Tibial nerve (tissue), 4 donors: ENCODE data around the gene WDR3. TPM values are rescaled to one million over a fixed set of nuclear protein-coding genes. Genes with fewer than 3 reads are reported as not detected.

Experiments used
- DNase-seq, 2 donors: peaks; one replicate each; pipeline ENCODE4 v3.0.0-alpha.2; 2019; ENCODE audit warnings: low spot score in 2 of 2
- H3K27ac ChIP-seq, 4 donors: fragments of 200-600 bp; sonication (generic) in 3 of 4; one replicate each; pipeline ENCODE4 v1.5.1; 2017 to 2019; ENCODE audit warnings: mild to moderate bottlenecking in 1 of 4
- H3K27me3 ChIP-seq, 2 donors: fragments of 200-600 bp; sonication (generic) in 1 of 2; one replicate each; pipeline versions ENCODE4 v1.5.1 to v1.6.0; 2017 to 2019
- H3K36me3 ChIP-seq, 3 donors: fragments of 200-600 bp; sonication (generic); one replicate each; pipeline ENCODE4 v1.5.1; 2018 to 2019
- H3K4me1 ChIP-seq, 4 donors: fragments of 200-600 bp; sonication (generic) in 3 of 4; one replicate each; pipeline ENCODE4 v1.5.1; 2017 to 2019
- H3K4me3 ChIP-seq, 4 donors: fragments of 200-600 bp; sonication (generic) in 3 of 4; one replicate each; pipeline ENCODE4 v1.5.1; 2017 to 2019; ENCODE audit warnings: mild to moderate bottlenecking in 1 of 4, moderate library complexity in 1 of 4
- H3K9me3 ChIP-seq, 4 donors: fragments of 200-600 bp; sonication (generic) in 3 of 4; one replicate each; pipeline ENCODE4 v1.5.1; 2017 to 2019
- CTCF ChIP-seq, 5 experiments: fragments of 200-600 bp in 3 of 5; fragments of 450-650 bp in 2 of 5; sonication (generic) in 3 of 5; IDR thresholded peaks; one replicate each; pipeline ENCODE4 v1.5.1; 2016 to 2019; ENCODE audit warnings: antibody characterized with exemption in 5 of 5, mild to moderate bottlenecking in 3 of 5, moderate library complexity in 2 of 5
- EP300 ChIP-seq, 2 donors: sonication (generic); formaldehyde crosslinking; IDR thresholded peaks; one replicate each; pipeline ENCODE4 v1.6.1; 2017; ENCODE audit warnings: antibody characterized with exemption in 2 of 2, mild to moderate bottlenecking in 1 of 2
- POLR2A ChIP-seq, 2 donors: fragments of 450-650 bp; IDR thresholded peaks; one replicate each; pipeline ENCODE4 v1.6.1; 2017; ENCODE audit warnings: antibody characterized with exemption in 2 of 2, mild to moderate bottlenecking in 2 of 2, moderate library complexity in 2 of 2
- WGBS, 2 donors: methylation state at CpG; one replicate each; pipeline ENCODE4 v1.1.5; 2018; 5-methylcytosine and 5-hydroxymethylcytosine counted together
- total RNA-seq, 4 donors: library from RNA; depleted of rRNA; stranded (reverse); fragments of >200 nt; gene quantifications; one replicate each; pipeline ENCODE4 v1.1.0, GENCODE V29; 2016

Gene WDR3
- total RNA-seq, 4 donors from 2014 or later = 7.2 to 10.5 (median 7.7) TPM

GRCh38 chr1:117899801-117900200 is 29.7 kb upstream of the WDR3 start:
- Histone ChIP-seq H3K27me3 (no peaks in the 10 kb centered on the region), H3K9me3 (no peaks in the 10 kb centered on the region), H3K4me3 (no peak overlapping the region), H3K36me3 (peaks cover 0 to 77% (median 0%) of the 10 kb centered on the region in 3 donors), H3K4me1 (no peaks in the 10 kb centered on the region), H3K27ac (no peak overlapping the region)
- WGBS, 2 donors = 93 to 98% methylated on average over 1 of the region's 1 CpG
- no peak for TF ChIP-seq EP300 (IDR thresholded peaks at IDR 0.05)
- no peak for DNase-seq

- Histone ChIP-seq H3K4me1 (no peaks in the 10 kb centered on the region), H3K4me3 (no peak overlapping the region), H3K9me3 (no peaks in the 10 kb centered on the region), H3K27me3 (no peaks in the 10 kb centered on the region), H3K36me3 (peaks cover 0 to 88% (median 0%) of the 10 kb centered on the region in 3 donors), H3K27ac (no peak overlapping the region)
- WGBS, 2 donors = 88 to 90% methylated on average over 4 of the region's 4 CpGs
- no peak for TF ChIP-seq EP300 (IDR thresholded peaks at IDR 0.05)
- TF ChIP-seq POLR2A (IDR thresholded peaks at IDR 0.05) = no peak
- no peak for TF ChIP-seq CTCF (IDR thresholded peaks at IDR 0.05)
- DNase-seq = no peak
These were observed 26.6 kb upstream of the WDR3 start for GRCh38 chr1:117902944-117903343.

GRCh38 chr1:117904485-117904884 is 25.1 kb upstream of the WDR3 start:
- WGBS, 2 donors = 93 to 98% methylated on average over 3 of the region's 3 CpGs
- Histone ChIP-seq H3K4me3 (no peak overlapping the region), H3K36me3 (peaks cover 0 to 86% (median 0%) of the 10 kb centered on the region in 3 donors), H3K27ac (no peak overlapping the region), H3K9me3 (no peaks in the 10 kb centered on the region), H3K4me1 (no peaks in the 10 kb centered on the region), H3K27me3 (no peaks in the 10 kb centered on the region)
- DNase-seq = no peak
- TF ChIP-seq CTCF (IDR thresholded peaks at IDR 0.05) (no peak), POLR2A (IDR thresholded peaks at IDR 0.05) (no peak), EP300 (IDR thresholded peaks at IDR 0.05) (no peak)

GRCh38 chr1:117905019-117905418 is 24.5 kb upstream of the WDR3 start:
- DNase-seq = no peak
- no peaks in the 10 kb centered on the region for H3K27me3 ChIP-seq
- no peak overlapping the region for H3K27ac ChIP-seq
- H3K4me3 ChIP-seq = no peak overlapping the region
- no peaks in the 10 kb centered on the region for H3K4me1 ChIP-seq
- H3K9me3 ChIP-seq = no peaks in the 10 kb centered on the region
- TF ChIP-seq CTCF (IDR thresholded peaks at IDR 0.05) = no peak
- no peak for TF ChIP-seq POLR2A (IDR thresholded peaks at IDR 0.05)
- no peak for TF ChIP-seq EP300 (IDR thresholded peaks at IDR 0.05)
- peaks cover 0 to 90% (median 0%) of the 10 kb centered on the region in 3 donors for H3K36me3 ChIP-seq
- WGBS, 2 donors = 90 to 93% methylated on average over 2 of the region's 2 CpGs

GRCh38 chr1:117911051-117911450 is 18.5 kb upstream of the WDR3 start:
- DNase-seq = no peak
- H3K9me3 ChIP-seq = no peaks in the 10 kb centered on the region
- peaks cover 0 to 93% (median 7%) of the 10 kb centered on the region in 3 donors for H3K36me3 ChIP-seq
- H3K27ac ChIP-seq = no peak overlapping the region
- H3K27me3 ChIP-seq = no peaks in the 10 kb centered on the region
- no peak overlapping the region for H3K4me3 ChIP-seq
- H3K4me1 ChIP-seq = no peaks in the 10 kb centered on the region
- TF ChIP-seq POLR2A (IDR thresholded peaks at IDR 0.05) (no peak), CTCF (IDR thresholded peaks at IDR 0.05) (no peak), EP300 (IDR thresholded peaks at IDR 0.05) (no peak)

- no peak overlapping the region for H3K4me3 ChIP-seq
- TF ChIP-seq CTCF (IDR thresholded peaks at IDR 0.05) = no peak
- no peak for TF ChIP-seq EP300 (IDR thresholded peaks at IDR 0.05)
- no peak for TF ChIP-seq POLR2A (IDR thresholded peaks at IDR 0.05)
- H3K27me3 ChIP-seq = no peaks in the 10 kb centered on the region
- H3K27ac ChIP-seq = no peak overlapping the region
- no peak for DNase-seq
- H3K36me3 ChIP-seq = peaks cover 2 to 57% (median 6%) of the 10 kb centered on the region in 3 donors
- no peaks in the 10 kb centered on the region for H3K4me1 ChIP-seq
- H3K9me3 ChIP-seq = no peaks in the 10 kb centered on the region
These were observed 10.2 kb upstream of the WDR3 start for GRCh38 chr1:117919376-117919775.
